HepG2 (cell line): ENCODE results near the gene GPHN. TPM values are rescaled to one million over a fixed set of nuclear protein-coding genes. Genes with fewer than 3 reads are reported as not detected.

Source experiments
- HINFP ChIP-seq: sonication (generic); formaldehyde crosslinking; IDR thresholded peaks from 2 replicates; pipeline ENCODE4 v1.4.0; 2020; ENCODE audit warnings: low read depth, mild to moderate bottlenecking, missing genetic modification reagents
- ZBTB40 ChIP-seq, 2 experiments: fragments of 450-650 bp in 1 of 2; sonication (generic) in 1 of 2; formaldehyde crosslinking in 1 of 2; IDR thresholded peaks; 2 replicates each; pipeline versions ENCODE4 v1.6.1 to v1.8.0; 2016 to 2022; ENCODE audit warnings: antibody characterized with exemption in 1 of 2, mild to moderate bottlenecking in 1 of 2, missing genetic modification reagents in 1 of 2
- polyA plus RNA-seq, 8 experiments: library from polyadenylated mRNA; depleted of rRNA in 3 of 8; stranded (reverse) in 7 of 8; unstranded in 1 of 8; fragments of >200 nt; fragmentation: Illumina TruSeq in 4 of 8; extraction: Trizol in 4 of 8; gene quantifications; 2 replicates each; pipeline versions ENCODE4 v1.2.1 to v1.2.3, GENCODE V29; 2011 to 2016; ENCODE audit warnings: low read depth in 4 of 8, missing spikeins in 1 of 8, mixed read lengths in 1 of 8; ENCODE audit not compliant: insufficient read depth in 1 of 8
- total RNA-seq, 5 experiments: library from RNA; depleted of rRNA; stranded (reverse); fragments of >200 nt; fragmentation: Illumina TruSeq; extraction: Trizol; gene quantifications; 2 replicates each; pipeline ENCODE4 v1.2.3, GENCODE V29; 2016; ENCODE audit warnings: low read depth in 1 of 5

The GPHN gene
- total and polyA plus RNA-seq, 2 of the 13 experiments (the other 11 are each of a cell fraction or from before 2014, with no cell fraction given), result 12.7 to 19.2 TPM

GRCh38 chr14:66939409-66939808 is 431.5 kb downstream of the GPHN start (continued):
- TF ChIP-seq ZBTB40 (IDR thresholded peaks at IDR 0.05) (no peak), ZBTB40 (CRISPR knock-in tag; IDR thresholded peaks at IDR 0.05) (no peak), HINFP (CRISPR knock-in tag) (no peak)
